ENCODE measurements around the gene ULK2.
"Not testable (repeated sequence)": the region's sequence is repeated elsewhere in the genome, so short reads cannot be mapped to it uniquely, and the experiment has no call there.

DNA sequence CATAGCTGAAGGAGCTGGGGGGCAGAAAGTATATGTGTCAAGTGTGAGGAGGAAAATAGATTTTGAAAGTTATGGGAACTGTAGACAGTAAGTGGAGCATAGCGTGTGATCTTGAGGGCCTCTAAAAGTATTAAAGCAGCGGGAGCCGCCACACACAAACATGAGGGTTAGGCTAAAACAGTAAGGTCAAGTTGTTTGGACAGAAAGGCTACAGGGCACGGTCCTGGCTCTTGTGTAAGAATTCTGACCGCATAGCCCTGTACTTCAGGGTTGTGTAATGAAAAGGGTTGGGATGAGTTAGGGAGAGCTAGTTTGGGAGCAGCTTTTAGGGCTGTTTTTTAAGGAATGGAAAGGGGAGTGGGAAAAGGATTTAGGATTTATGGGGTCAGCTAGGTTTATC is 22.8 kb upstream of the ULK2 start:
- TF ChIP-seq, protein P1, sequence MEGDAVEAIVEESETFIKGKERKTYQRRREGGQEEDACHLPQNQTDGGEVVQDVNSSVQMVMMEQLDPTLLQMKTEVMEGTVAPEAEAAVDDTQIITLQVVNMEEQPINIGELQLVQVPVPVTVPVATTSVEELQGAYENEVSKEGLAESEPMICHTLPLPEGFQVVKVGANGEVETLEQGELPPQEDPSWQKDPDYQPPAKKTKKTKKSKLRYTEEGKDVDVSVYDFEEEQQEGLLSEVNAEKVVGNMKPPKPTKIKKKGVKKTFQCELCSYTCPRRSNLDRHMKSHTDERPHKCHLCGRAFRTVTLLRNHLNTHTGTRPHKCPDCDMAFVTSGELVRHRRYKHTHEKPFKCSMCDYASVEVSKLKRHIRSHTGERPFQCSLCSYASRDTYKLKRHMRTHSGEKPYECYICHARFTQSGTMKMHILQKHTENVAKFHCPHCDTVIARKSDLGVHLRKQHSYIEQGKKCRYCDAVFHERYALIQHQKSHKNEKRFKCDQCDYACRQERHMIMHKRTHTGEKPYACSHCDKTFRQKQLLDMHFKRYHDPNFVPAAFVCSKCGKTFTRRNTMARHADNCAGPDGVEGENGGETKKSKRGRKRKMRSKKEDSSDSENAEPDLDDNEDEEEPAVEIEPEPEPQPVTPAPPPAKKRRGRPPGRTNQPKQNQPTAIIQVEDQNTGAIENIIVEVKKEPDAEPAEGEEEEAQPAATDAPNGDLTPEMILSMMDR (IDR thresholded peaks at IDR 0.05 in 2 of 3, conservative IDR thresholded peaks at IDR 0.05 in 1 of 3; ENCODE audit: borderline replicate concordance in 1 of 3, insufficient read depth in 1 of 3, low read depth in 2 of 3, low read length in 2 of 3): not testable (repeated sequence)
- TF ChIP-seq RAD21 (IDR thresholded peaks at IDR 0.05; ENCODE audit: low read depth); EGR1 (IDR thresholded peaks at IDR 0.05; ENCODE audit: low read depth); YY1 (IDR thresholded peaks at IDR 0.05; ENCODE audit: extremely low read depth, insufficient replicate concordance, low read depth, low read length); JUND (IDR thresholded peaks at IDR 0.05); POLR2A (IDR thresholded peaks at IDR 0.05; ENCODE audit: borderline replicate concordance, extremely low read depth, insufficient read depth, insufficient read length); POLR2AphosphoS5 (IDR thresholded peaks at IDR 0.05; ENCODE audit: low read depth, low read length); SP1 (IDR thresholded peaks at IDR 0.05; ENCODE audit: low read depth); EZH2phosphoT487 (IDR thresholded peaks at IDR 0.05; ENCODE audit: borderline replicate concordance): not testable (repeated sequence)
- TF ChIP-seq, protein P2, sequence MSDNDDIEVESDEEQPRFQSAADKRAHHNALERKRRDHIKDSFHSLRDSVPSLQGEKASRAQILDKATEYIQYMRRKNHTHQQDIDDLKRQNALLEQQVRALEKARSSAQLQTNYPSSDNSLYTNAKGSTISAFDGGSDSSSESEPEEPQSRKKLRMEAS (IDR thresholded peaks at IDR 0.05): not testable (repeated sequence)
